GM18861 (cell line): ENCODE data around the gene FNBP1.
"Not testable (repeated sequence)": the region's sequence is repeated elsewhere in the genome, so short reads cannot be mapped to it uniquely, and the experiment has no call there.

Source experiments
- ATAC-seq: cut with Tn5 transposase; IDR thresholded peaks from one replicate; pipeline ENCODE4 v1.9.1; 2021; ENCODE audit not compliant: unreplicated experiment

FNBP1 gene

GRCh38 chr9:130023144-130023787 is 19.7 kb downstream of the FNBP1 start:
- ATAC-seq: peak; percentile 43

GRCh38 chr9:130022566-130023143 is 20.3 kb downstream of the FNBP1 start:
- ATAC-seq: no peak

GRCh38 chr9:130021842-130022241 is 21.1 kb downstream of the FNBP1 start:
- not testable (repeated sequence) for ATAC-seq

DNA sequence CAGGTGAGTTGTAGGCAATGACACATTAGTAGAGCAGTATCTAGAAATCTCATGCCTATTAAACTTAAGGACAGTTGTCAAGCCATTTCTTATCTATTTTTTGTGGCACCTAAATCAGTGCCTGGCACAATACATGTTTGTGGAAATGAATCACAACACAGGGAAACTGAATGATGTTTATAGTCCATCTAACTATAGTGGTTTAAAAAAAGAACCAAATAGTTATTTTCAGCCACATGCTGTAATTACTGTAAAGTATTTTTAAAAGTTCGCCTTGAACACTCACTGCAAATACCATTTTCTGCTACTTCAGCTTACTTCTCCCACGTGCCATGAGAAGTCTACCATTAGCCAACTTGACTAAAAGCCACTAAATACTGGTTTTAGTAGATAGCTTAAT is 21.9 kb downstream of the FNBP1 start:
- no peak for ATAC-seq

DNA sequence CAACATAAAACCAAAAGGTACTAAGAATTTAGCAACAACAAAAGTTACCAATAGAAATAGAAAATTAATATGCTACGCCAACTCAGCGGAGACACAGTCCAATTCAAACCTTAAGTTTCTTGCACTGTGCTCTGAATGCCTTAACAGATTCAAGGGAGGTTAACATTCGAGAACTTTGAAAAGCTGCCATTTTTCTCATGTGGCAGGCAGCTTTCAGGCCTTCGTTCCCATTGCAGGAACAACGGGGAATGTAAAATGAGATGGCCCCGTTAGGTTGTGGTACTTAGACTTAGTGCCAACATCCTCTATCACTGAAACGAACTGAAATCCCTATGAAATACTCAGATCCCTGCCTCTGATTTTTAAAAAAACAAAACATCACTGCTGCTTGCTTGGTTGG is 22.4 kb downstream of the FNBP1 start:
- ATAC-seq: no peak

GRCh38 chr9:130018265-130018664 is 24.7 kb downstream of the FNBP1 start:
- ATAC-seq: no peak

DNA sequence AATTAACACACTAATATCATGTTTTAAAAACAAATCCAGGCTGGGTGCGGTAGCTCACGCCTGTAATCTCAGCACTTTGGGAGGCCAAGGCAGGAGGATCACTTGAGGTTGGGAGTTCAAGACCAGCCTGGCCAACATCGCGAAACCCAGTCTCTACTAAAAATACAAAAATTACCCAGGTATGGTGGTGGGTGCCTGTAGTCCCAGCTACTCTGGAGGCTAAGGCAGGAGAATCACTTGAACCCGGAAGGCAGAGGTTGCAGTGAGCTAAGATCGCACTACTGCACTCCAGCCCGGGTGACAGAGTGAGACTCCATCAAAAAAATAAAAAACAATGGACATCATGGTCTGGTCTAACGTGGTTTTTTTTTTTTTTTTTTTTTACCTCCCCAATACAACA is 25.5 kb downstream of the FNBP1 start:
- not testable (repeated sequence) for ATAC-seq

GRCh38 chr9:130017076-130017475 is 25.9 kb downstream of the FNBP1 start:
- ATAC-seq: no peak

DNA sequence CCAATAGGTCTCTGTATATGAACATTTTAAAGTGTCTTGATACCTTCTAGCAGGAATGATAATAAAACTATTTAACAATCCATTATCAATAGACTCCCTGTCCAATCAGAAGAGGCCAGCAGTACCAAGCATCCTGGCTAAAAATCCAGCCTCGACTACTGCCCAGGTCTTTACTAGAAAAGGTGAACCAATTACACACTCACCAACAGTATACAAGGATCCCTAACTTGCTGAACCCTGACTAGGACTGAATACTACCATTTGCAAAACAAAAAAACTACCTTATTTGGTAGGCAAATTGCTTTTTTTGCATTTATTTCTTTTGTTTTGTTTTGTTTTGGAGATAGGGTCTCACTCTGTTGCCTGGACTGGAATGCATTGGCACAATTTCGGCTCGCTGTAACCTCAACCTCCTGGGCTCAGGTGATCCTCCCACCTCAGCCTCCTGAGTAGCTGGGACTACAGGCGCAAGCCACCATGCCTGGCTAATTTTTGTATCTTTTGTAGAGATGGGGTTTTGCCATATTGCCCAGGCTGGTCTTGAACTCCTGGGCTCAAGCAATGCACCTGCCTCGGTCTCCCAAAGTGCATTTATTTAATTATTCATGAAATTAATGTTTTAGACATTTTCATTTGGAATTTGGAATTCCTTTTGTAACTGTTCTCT is 27.5 kb downstream of the FNBP1 start:
- ATAC-seq: no peak

GRCh38 chr9:130013326-130013725 is 29.7 kb downstream of the FNBP1 start:
- ATAC-seq: no peak

DNA sequence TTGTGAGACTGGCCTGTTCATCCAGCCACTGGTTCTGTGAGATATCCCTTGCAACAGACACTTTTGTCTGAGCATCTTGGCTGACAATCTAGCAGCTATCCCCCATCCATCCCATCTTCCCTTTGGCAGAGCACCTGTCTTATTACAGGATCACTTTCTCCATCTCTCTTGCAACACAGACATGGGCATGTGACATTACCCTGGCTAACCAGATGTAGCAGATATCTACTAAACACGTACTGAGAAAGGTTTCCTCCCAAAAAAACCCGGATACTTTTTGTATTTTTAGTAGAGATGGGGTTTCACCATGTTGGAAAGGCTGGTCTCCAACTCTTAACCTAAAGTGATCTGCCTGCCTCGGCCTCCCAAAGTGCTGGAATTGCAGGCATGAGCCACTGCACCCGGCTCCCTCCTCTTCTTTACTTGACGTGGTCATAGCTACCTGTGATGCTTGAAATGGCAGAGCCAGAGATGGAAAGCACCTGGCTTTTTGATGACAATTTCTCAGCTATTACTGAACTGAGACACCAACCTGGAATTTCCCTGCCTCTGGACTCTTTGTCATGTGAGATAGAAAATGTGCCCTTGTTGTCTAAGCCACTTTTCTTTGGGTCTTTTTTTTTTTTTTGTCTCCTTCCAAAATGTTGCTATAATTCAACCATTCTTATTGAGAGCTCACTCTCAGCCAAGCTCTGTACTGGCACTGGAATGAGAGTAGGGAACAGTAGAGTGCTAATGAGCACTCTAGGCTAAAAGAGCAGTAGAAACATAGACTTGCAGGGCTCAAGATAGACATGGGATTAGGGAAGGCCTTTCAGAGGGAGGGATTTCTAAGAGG is 32.6 kb downstream of the FNBP1 start:
- peak; percentile 32 for ATAC-seq

DNA sequence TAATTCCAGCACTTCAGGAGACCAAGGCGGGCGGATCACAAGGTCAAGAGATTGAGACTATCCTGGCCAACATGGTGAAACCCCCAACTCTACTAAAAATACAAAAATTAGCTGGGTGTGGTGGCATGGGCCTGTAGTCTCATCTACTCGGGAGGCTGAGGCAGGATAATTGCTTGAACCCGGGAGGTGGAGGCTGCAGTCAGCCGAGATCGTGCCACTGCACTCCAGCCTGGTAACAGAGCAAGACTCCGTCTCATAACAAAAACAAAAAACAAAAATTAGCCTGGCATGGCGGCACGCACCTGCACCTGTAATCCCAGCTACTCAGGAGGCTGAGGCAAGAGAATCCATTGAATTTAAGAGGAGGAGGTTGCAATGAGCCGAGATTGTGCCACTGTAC is 33.4 kb downstream of the FNBP1 start:
- not testable (repeated sequence) for ATAC-seq

GRCh38 chr9:130008538-130008937 is 34.5 kb downstream of the FNBP1 start:
- ATAC-seq: no peak

- ATAC-seq: not testable (repeated sequence)
These were observed 36.0 kb downstream of the FNBP1 start for GRCh38 chr9:130006952-130007351.

DNA sequence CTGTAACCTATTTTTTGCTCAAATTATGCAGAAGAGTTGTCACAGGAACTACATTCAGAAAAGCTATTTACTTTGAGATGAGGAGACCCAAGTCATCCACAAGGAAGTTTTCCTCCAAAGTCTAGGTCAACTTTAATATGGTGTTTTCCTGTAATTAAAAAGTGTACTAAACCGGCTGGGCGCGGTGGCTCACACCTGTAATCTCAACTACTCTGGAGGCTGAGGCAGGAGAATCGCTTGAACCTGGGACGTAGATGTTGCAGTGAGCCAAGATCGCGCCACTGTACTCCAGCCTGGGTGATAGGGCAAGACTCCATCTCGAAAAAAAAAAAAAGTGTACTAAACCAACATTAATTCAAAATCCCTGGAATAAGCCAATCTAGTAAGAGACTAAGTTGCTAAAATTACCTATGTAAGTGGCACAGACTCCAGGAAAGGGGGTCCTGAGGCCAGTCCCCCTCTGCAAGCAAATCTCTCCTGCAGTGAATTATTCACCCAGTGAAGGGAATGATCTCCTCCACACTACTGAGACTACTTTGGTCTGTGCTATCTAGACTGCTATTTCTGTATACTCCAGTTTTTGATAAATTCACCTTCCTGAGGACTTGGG is 38.9 kb downstream of the FNBP1 start:
- no peak for ATAC-seq

- no peak for ATAC-seq
These were observed 40.7 kb downstream of the FNBP1 start for GRCh38 chr9:130002320-130002719.

GRCh38 chr9:130001190-130001589 is 41.8 kb downstream of the FNBP1 start:
- no peak for ATAC-seq

GRCh38 chr9:129999141-129999510 is 43.9 kb downstream of the FNBP1 start:
- ATAC-seq: no peak

DNA sequence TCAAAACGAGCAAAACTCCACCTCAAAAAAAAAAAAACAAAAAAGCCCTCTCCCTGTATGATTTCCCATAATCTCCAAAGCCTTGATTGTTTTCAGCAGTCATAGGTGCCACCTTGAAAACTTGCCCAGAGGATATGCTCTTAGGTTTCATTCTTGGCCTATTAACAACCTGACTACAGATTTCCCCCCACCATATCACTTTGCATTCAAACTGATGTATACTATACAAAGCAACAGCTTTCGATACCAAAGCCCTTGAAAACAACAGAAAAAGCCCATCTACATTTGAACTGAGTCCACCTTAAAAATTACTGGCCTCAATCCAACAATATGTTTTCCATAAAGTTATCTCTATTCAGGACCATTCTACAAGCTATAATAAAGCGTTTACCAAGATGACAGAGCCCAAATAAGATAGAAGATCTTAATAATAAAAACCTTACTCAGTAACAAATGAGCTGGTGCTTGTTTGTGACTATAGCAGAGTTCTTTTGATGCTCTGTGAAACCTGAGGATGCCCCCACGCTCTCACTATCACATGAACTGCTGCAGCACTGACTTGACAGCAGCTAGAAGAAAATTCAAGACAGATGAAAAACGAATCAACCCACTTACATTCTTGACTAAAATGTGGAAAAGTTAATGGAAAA is 44.4 kb downstream of the FNBP1 start:
- ATAC-seq: no peak

DNA sequence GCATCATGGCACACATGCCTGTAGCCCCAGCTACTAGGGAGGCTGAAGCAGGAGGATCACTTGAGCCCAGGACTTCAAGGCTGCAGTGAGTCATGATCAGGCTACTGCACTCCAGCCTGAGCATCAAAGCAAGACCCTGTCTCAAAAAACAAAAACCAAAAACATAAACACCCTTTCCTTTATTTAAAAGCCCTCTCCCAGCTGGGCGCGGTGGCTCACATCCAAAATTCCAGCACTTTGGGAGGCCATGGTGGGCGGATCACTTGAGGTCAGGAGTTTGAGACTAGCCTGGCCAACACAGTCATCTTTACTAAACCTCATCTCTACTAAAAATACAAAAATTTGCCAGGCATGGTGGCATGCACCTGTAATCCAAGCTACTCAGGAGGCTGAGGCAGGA is 45.3 kb downstream of the FNBP1 start:
- ATAC-seq: not testable (repeated sequence)
